Stimulated activated CD4-positive, alpha-beta T cell treated with anti-CD3 and anti-CD28 coated beads, Interleukin-15, amount 100 ng/mL, for 48 hours (primary cell): ENCODE results near the gene DSPP.
"Not testable (repeated sequence)": the region's sequence is repeated elsewhere in the genome, so short reads cannot be mapped to it uniquely, and the experiment has no call there.

Source experiments
- DNase-seq, 2 donors: peaks; one replicate each; pipeline ENCODE4 v3.0.0-alpha.2; 2020; ENCODE audit warnings: low read depth in 2 of 2

The DSPP gene

GRCh38 chr4:87608229-87608628 is at the start of gene DSPP:
Gene DSPP (plus strand): TSS chr4:87608529. CDS start chr4:87610909, 2,380 bp downstream.
- DNase-seq, result no peak

- peak; percentile 8 to 25 for DNase-seq
Measured at GRCh38 chr4:87559090-87559837, 49.1 kb upstream of the DSPP start.

- no peak for DNase-seq
Measured at GRCh38 chr4:87560802-87561201, 47.5 kb upstream of the DSPP start.

GRCh38 chr4:87565746-87566145 is 42.6 kb upstream of the DSPP start:
- no peak for DNase-seq

GRCh38 chr4:87566276-87566675 is 42.1 kb upstream of the DSPP start:
- DNase-seq, result no peak

GRCh38 chr4:87567191-87567590 is 41.1 kb upstream of the DSPP start:
- no peak for DNase-seq

- no peak for DNase-seq
Measured at GRCh38 chr4:87570290-87570805, 38.0 kb upstream of the DSPP start.

GRCh38 chr4:87574376-87574775 is 34.0 kb upstream of the DSPP start:
- not testable (repeated sequence) for DNase-seq

GRCh38 chr4:87574996-87575395 is 33.3 kb upstream of the DSPP start:
- no peak for DNase-seq

GRCh38 chr4:87575408-87575807 is 32.9 kb upstream of the DSPP start:
- DNase-seq, result no peak

GRCh38 chr4:87575983-87576382 is 32.3 kb upstream of the DSPP start:
- no peak for DNase-seq

GRCh38 chr4:87579478-87579877 is 28.9 kb upstream of the DSPP start:
- DNase-seq, result no peak

- no peak for DNase-seq
Measured at GRCh38 chr4:87580057-87580456, 28.3 kb upstream of the DSPP start.

GRCh38 chr4:87584222-87584908 is 24.0 kb upstream of the DSPP start:
- no peak for DNase-seq

GRCh38 chr4:87589531-87589930 is 18.8 kb upstream of the DSPP start:
- no peak for DNase-seq

GRCh38 chr4:87592124-87592523 is 16.2 kb upstream of the DSPP start:
- DNase-seq, result no peak

GRCh38 chr4:87601361-87601760 is 7.0 kb upstream of the DSPP start:
- no peak for DNase-seq

GRCh38 chr4:87614292-87614890 is 6.1 kb downstream of the DSPP start:
- no peak for DNase-seq

- DNase-seq, result no peak
Measured at GRCh38 chr4:87616268-87616667, 7.9 kb downstream of the DSPP start.

GRCh38 chr4:87620086-87620485 is 11.8 kb downstream of the DSPP start:
- no peak for DNase-seq

GRCh38 chr4:87620491-87620890 is 12.2 kb downstream of the DSPP start:
- no peak for DNase-seq

- no peak for DNase-seq
Measured at GRCh38 chr4:87622303-87622702, 14.0 kb downstream of the DSPP start.

GRCh38 chr4:87624698-87625097 is 16.4 kb downstream of the DSPP start:
- DNase-seq, result no peak
